B cell (primary cell): Measurements from ENCODE around the gene REEP2. TPM values are rescaled to one million over a fixed set of nuclear protein-coding genes. Genes with fewer than 3 reads are reported as not detected.

Experiments
- ATAC-seq: fragments of 200-7000 bp; cut with Tn5 transposase; one replicate; pipeline ENCODE4 v1.10.0; 2021; ENCODE audit warnings: low read depth, mild to moderate bottlenecking, moderate number of reproducible peaks, moderate library complexity
- CTCF ChIA-PET: fragments of 350-600 bp; sonication (Branson Sonifier 250); formaldehyde crosslinking; loops from one replicate; lab custom pipeline; 2021; ENCODE audit warnings: antibody characterized with exemption, inconsistent platforms; lab: Charles Lee
- POLR2A ChIA-PET: fragments of 350-600 bp; sonication (Branson Sonifier 250); formaldehyde crosslinking; loops from one replicate; lab custom pipeline; 2021; ENCODE audit warnings: antibody characterized with exemption; lab: Charles Lee
- DNase-seq: peaks from one replicate; pipeline ENCODE4 v3.0.0; 2013
- H2AFZ ChIP-seq: 2 replicates; pipeline ENCODE4 v1.6.1; 2012; ENCODE audit warnings: mild to moderate bottlenecking, low read depth, low read length; ENCODE audit not compliant: insufficient read depth, poor library complexity, severe bottlenecking
- H3K27ac ChIP-seq, 2 donors: 1 replicate in 1 of 2; 2 replicates in 1 of 2; pipeline ENCODE4 v1.5.1; 2012 to 2013; ENCODE audit warnings: low read length in 2 of 2, mild to moderate bottlenecking in 2 of 2, moderate library complexity in 1 of 2
- H3K27me3 ChIP-seq, 4 experiments: fragments of 200-600 bp in 1 of 4; sonication (generic) in 1 of 4; replicated peaks in 1 of 4; 1 replicate in 2 of 4; 2 replicates in 2 of 4; pipeline versions ENCODE4 v1.6.1 to v1.7.0; 2013 to 2016; ENCODE audit warnings: low read length in 3 of 4, mild to moderate bottlenecking in 2 of 4, mixed read lengths in 1 of 4, moderate library complexity in 1 of 4; ENCODE audit not compliant: insufficient read depth in 4 of 4, control insufficient read depth in 3 of 4; ENCODE audit errors: control extremely low read depth in 1 of 4
- H3K36me3 ChIP-seq, 2 experiments: replicated peaks in 1 of 2; 1 replicate in 1 of 2; 2 replicates in 1 of 2; pipeline versions ENCODE4 v1.6.1 to v1.7.1; 2013; ENCODE audit warnings: low read length in 1 of 2; ENCODE audit not compliant: insufficient read depth in 2 of 2, control insufficient read depth in 1 of 2; ENCODE audit errors: control extremely low read depth in 1 of 2, extremely low read depth in 1 of 2
- H3K4me1 ChIP-seq, 2 donors: fragments of 200-600 bp in 1 of 2; sonication (generic) in 1 of 2; 1 replicate in 1 of 2; 2 replicates in 1 of 2; pipeline versions ENCODE4 v1.5.1 to v1.6.1; 2013 to 2017; ENCODE audit warnings: low read length in 2 of 2; ENCODE audit not compliant: control insufficient read depth in 2 of 2, insufficient read depth in 2 of 2
- H3K4me2 ChIP-seq: replicated peaks from 2 replicates; pipeline ENCODE3; 2012; ENCODE audit warnings: mild to moderate bottlenecking, low read depth, low read length; ENCODE audit not compliant: poor library complexity, severe bottlenecking
- H3K4me3 ChIP-seq, 5 experiments: fragments of 200-600 bp in 1 of 5; sonication (generic) in 1 of 5; 1 replicate in 3 of 5; 2 replicates in 2 of 5; pipeline versions ENCODE4 v1.5.1 to v1.7.0; 2011 to 2016; ENCODE audit warnings: low read length in 4 of 5, mild to moderate bottlenecking in 4 of 5, low read depth in 2 of 5, control low read depth in 1 of 5, moderate library complexity in 1 of 5; ENCODE audit not compliant: insufficient read depth in 1 of 5; ENCODE audit errors: control extremely low read depth in 1 of 5, extremely low read depth in 1 of 5
- H3K79me2 ChIP-seq: fragments of 200-600 bp; sonication (generic); one replicate; pipeline ENCODE4 v1.6.0; 2016; ENCODE audit warnings: low read length; ENCODE audit not compliant: control insufficient read depth, insufficient read depth
- H3K9ac ChIP-seq: fragments of 200-600 bp; sonication (generic); 2 replicates; pipeline ENCODE4 v1.6.1; 2017; ENCODE audit warnings: mild to moderate bottlenecking, low read length, moderate library complexity
- H3K9me3 ChIP-seq, 3 donors: one replicate each; pipeline versions ENCODE4 v1.6.1 to v1.7.1; 2013; ENCODE audit warnings: low read length in 2 of 3; ENCODE audit not compliant: control insufficient read depth in 2 of 3, insufficient read depth in 1 of 3; ENCODE audit errors: control extremely low read depth in 1 of 3
- H4K20me1 ChIP-seq: 2 replicates; pipeline ENCODE4 v1.6.0; 2012; ENCODE audit warnings: mild to moderate bottlenecking, low read length; ENCODE audit not compliant: insufficient read depth, control insufficient read depth, poor library complexity, severe bottlenecking
- H3K27ac Mint-ChIP-seq: one replicate; pipeline ENCODE4 v1.8.0; 2021; ENCODE audit warnings: mixed read lengths
- H3K27me3 Mint-ChIP-seq: one replicate; pipeline ENCODE4 v1.8.0; 2021; ENCODE audit warnings: mixed read lengths
- H3K4me1 Mint-ChIP-seq: one replicate; pipeline ENCODE4 v1.8.0; 2021; ENCODE audit warnings: mixed read lengths
- H3K4me3 Mint-ChIP-seq: one replicate; pipeline ENCODE4 v1.8.0; 2021; ENCODE audit warnings: mixed read lengths
- H3K9me3 Mint-ChIP-seq: one replicate; pipeline ENCODE4 v1.8.0; 2022; ENCODE audit warnings: mixed read lengths; ENCODE audit not compliant: insufficient read depth
- EZH2 ChIP-seq: IDR thresholded peaks from 2 replicates; pipeline ENCODE4 v1.6.1; 2012; ENCODE audit warnings: borderline replicate concordance, low read depth, mild to moderate bottlenecking, moderate library complexity, low read length; ENCODE audit not compliant: insufficient read depth, poor library complexity, severe bottlenecking
- WGBS: methylation state at CpG from one replicate; pipeline ENCODE4 v1.1.5; 2013; ENCODE audit warnings: missing lambda C conversion rate; ENCODE audit not compliant: insufficient coverage; 5-methylcytosine and 5-hydroxymethylcytosine counted together
- intact Hi-C: fragments of 100-400 bp; cut with micrococcal nuclease; formaldehyde crosslinking; loops from one replicate; pipeline ENCODE4 v1.10.0; 2022
- polyA plus RNA-seq: library from polyadenylated mRNA; depleted of rRNA; stranded (reverse); fragments of >200 nt; gene quantifications from 2 replicates; pipeline ENCODE4 v1.2.3, GENCODE V29; 2012
- total RNA-seq, 2 donors: library from RNA; stranded (reverse); fragments of 120-200 nt in 1 of 2; gene quantifications; 1 replicate in 1 of 2; 2 replicates in 1 of 2; pipeline versions ENCODE4 v1.2.3 to v1.2.4, GENCODE V29; 2013 to 2022
- TF ChIP-seq, protein P1 (sequence below): fragments of 200-600 bp; IDR thresholded peaks from one replicate; pipeline ENCODE4 v1.8.0; 2022; ENCODE audit warnings: antibody characterized with exemption, mild to moderate bottlenecking

REEP2 gene
- total and polyA plus RNA-seq, 2 donors (not counting 1 experiment from before 2014, with no cell fraction given): 0.20 TPM; not detected in 1

DNA sequence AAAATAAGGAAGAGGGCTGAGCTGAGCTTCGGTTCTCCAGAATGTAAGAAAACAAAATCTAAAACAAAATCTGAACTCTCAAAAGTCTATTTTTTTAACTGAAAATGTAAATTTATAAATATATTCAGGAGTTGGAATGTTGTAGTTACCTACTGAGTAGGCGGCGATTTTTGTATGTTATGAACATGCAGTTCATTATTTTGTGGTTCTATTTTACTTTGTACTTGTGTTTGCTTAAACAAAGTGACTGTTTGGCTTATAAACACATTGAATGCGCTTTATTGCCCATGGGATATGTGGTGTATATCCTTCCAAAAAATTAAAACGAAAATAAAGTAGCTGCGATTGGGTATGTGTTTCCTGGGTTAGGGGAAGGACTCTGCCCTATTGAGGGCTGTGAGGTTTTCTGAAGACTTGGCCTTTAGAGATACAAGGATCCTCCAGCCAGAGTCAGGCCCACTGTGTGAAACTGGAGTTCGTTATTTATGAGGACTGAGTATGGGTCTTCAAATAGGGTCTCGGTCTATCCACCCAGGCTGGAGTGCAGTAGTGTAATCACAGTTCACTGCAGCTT lies 30.2 kb downstream of the REEP2 start:
- ATAC-seq (no peak), DNase-seq (no peak)
- Histone ChIP-seq H3K9ac (no peak overlapping the region), H3K27ac (no peak overlapping the region), H3K79me2 (peaks cover 3% of the 10 kb centered on the region), H3K36me3 (peaks cover 0 to 2% of the 10 kb centered on the region in 2 experiments), H3K9me3 (no peaks in the 10 kb centered on the region), H4K20me1 (peaks cover 25% of the 10 kb centered on the region), H3K4me3 (no peak overlapping the region), H3K4me1 (peaks cover 16 to 21% of the 10 kb centered on the region in 2 donors), H2AFZ (no peak overlapping the region), H3K4me2 (no peak overlapping the region), H3K27me3 (no peaks in the 10 kb centered on the region)
- ChIA-PET POLR2A (no interaction called here), CTCF (interaction anchor here (1.2 kb wide), 1 partner anchor 34 kb away, joined by 3 read pairs; no protein-coding TSS in a partner anchor)
- no peak for TF ChIP-seq EZH2
- TF ChIP-seq, protein P1, sequence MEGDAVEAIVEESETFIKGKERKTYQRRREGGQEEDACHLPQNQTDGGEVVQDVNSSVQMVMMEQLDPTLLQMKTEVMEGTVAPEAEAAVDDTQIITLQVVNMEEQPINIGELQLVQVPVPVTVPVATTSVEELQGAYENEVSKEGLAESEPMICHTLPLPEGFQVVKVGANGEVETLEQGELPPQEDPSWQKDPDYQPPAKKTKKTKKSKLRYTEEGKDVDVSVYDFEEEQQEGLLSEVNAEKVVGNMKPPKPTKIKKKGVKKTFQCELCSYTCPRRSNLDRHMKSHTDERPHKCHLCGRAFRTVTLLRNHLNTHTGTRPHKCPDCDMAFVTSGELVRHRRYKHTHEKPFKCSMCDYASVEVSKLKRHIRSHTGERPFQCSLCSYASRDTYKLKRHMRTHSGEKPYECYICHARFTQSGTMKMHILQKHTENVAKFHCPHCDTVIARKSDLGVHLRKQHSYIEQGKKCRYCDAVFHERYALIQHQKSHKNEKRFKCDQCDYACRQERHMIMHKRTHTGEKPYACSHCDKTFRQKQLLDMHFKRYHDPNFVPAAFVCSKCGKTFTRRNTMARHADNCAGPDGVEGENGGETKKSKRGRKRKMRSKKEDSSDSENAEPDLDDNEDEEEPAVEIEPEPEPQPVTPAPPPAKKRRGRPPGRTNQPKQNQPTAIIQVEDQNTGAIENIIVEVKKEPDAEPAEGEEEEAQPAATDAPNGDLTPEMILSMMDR: no peak
- no peak overlapping the region for H3K27ac Mint-ChIP-seq
- intact Hi-C loops: loop anchor here (10.0 kb wide), 1 partner anchor 936 kb away; the partner anchor contains the start of gene SPATA24
- no peaks in the 10 kb centered on the region for H3K27me3 Mint-ChIP-seq
- H3K4me1 Mint-ChIP-seq: peaks cover 27% of the 10 kb centered on the region
- no peak overlapping the region for H3K4me3 Mint-ChIP-seq
- H3K9me3 Mint-ChIP-seq: no peaks in the 10 kb centered on the region
- 96% methylated on average over 5 of the region's 8 CpGs for WGBS

DNA sequence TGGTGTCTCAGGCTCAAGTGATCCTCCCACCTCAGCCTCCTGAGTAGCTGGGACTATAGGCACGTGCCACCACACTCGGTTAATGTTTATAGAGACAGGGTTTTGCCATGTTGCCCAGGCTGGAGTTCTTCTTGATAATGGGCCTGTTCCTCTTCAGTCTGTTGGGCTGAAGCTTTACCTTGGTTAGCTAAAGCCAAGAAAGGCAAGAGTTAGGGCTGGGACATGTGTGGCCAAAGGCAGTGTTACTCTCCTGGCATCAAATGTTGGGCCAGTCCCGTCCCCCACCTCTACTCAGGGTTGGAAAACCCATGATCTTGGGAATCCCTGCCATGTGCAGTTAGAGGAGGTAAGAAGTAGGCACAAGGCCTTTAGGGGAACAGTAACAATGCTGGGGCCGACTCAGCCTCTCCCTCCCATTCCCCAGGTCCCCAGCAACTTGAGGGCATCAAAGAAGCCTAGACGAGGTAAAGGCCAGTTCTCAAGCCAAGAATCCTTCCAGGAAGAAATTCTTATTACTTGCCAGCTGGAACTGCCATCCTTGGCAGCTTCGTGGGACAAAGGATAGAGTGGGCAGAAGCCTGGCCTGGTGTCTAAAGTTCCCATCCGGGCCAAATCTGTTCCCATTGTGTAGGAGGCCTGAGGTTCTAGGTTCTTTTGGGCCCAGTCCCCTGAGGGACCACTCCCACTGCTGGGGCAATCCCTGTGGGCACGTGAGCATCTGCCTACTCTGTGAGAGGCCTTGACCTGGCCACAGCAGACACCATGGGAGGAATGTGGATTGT lies 30.9 kb downstream of the REEP2 start:
- Histone ChIP-seq H3K36me3 (peaks cover 0 to 2% of the 10 kb centered on the region in 2 experiments), H4K20me1 (peaks cover 25% of the 10 kb centered on the region), H3K9ac (no peak overlapping the region), H3K79me2 (peaks cover 3% of the 10 kb centered on the region), H3K27ac (no peak overlapping the region), H2AFZ (no peak overlapping the region), H3K9me3 (no peaks in the 10 kb centered on the region), H3K4me2 (no peak overlapping the region), H3K4me3 (no peak overlapping the region), H3K27me3 (no peaks in the 10 kb centered on the region), H3K4me1 (peaks cover 16 to 17% of the 10 kb centered on the region in 2 donors)
- no peaks in the 10 kb centered on the region for H3K27me3 Mint-ChIP-seq
- TF ChIP-seq EZH2: no peak
- TF ChIP-seq, protein P1: no peak
- DNase-seq: peak; percentile 36
- 92% methylated on average over 6 of the region's 8 CpGs for WGBS
- CTCF ChIA-PET: interaction anchor here (1.2 kb wide), 1 partner anchor 34 kb away, joined by 3 read pairs; no protein-coding TSS in a partner anchor
- peaks cover 27% of the 10 kb centered on the region for H3K4me1 Mint-ChIP-seq
- no peaks in the 10 kb centered on the region for H3K9me3 Mint-ChIP-seq
- no peak overlapping the region for H3K4me3 Mint-ChIP-seq
- no peak for ATAC-seq
- POLR2A ChIA-PET: no interaction called here
- intact Hi-C loops: loop anchor here (10.0 kb wide), 1 partner anchor 935 kb away; the partner anchor contains the start of gene SPATA24
- no peak overlapping the region for H3K27ac Mint-ChIP-seq
